ENCODE results near the gene CHEK2. TPM values are rescaled to one million over a fixed set of nuclear protein-coding genes. Genes with fewer than 3 reads are reported as not detected.
"Not testable (repeated sequence)": the region's sequence is repeated elsewhere in the genome, so short reads cannot be mapped to it uniquely, and the experiment has no call there.

CHEK2 gene
- total RNA-seq, 1 donor from 2014 or later = 6.3 TPM

GRCh38 chr22:28669387-28669786 lies 72.2 kb downstream of the CHEK2 start:
- H3K4me3 ChIP-seq (ENCODE audit: low read depth, low read length) = no peak overlapping the region
- no peaks in the 10 kb centered on the region for H3K36me3 ChIP-seq (ENCODE audit: control insufficient read depth, insufficient read depth, low read length)
- DNase-seq (ENCODE audit: low read depth) (no peak), FAIRE-seq (no peak)
- H3K27me3 ChIP-seq (ENCODE audit: control insufficient read depth, insufficient read depth, low read length) = no peaks in the 10 kb centered on the region
- no peak for TF ChIP-seq CTCF (IDR thresholded peaks at IDR 0.05; ENCODE audit: insufficient read depth, low read length, severe bottlenecking)

GRCh38 chr22:28663569-28663942 lies 78.1 kb downstream of the CHEK2 start:
- not testable (repeated sequence) for H3K27me3 ChIP-seq (ENCODE audit: control insufficient read depth, insufficient read depth, low read length); FAIRE-seq

GRCh38 chr22:28658448-28658847 lies 83.2 kb downstream of the CHEK2 start:
- no peaks in the 10 kb centered on the region for H3K36me3 ChIP-seq (ENCODE audit: control insufficient read depth, insufficient read depth, low read length)
- no peaks in the 10 kb centered on the region for H3K27me3 ChIP-seq (ENCODE audit: control insufficient read depth, insufficient read depth, low read length)
- no peak overlapping the region for H3K4me3 ChIP-seq (ENCODE audit: low read depth, low read length)
- no peak for DNase-seq (ENCODE audit: low read depth)
- no peak for TF ChIP-seq CTCF (IDR thresholded peaks at IDR 0.05; ENCODE audit: insufficient read depth, low read length, severe bottlenecking)
- FAIRE-seq = no peak

More at GRCh38 chr22:28663569-28663942, 78.1 kb downstream of the CHEK2 start:
- H3K36me3 ChIP-seq (ENCODE audit: control insufficient read depth, insufficient read depth, low read length); DNase-seq (ENCODE audit: low read depth); H3K4me3 ChIP-seq (ENCODE audit: low read depth, low read length): not testable (repeated sequence)

- no peak for FAIRE-seq
- H3K36me3 ChIP-seq (ENCODE audit: control insufficient read depth, insufficient read depth, low read length) = no peaks in the 10 kb centered on the region
- no peaks in the 10 kb centered on the region for H3K27me3 ChIP-seq (ENCODE audit: control insufficient read depth, insufficient read depth, low read length)
- H3K4me3 ChIP-seq (ENCODE audit: low read depth, low read length) = no peak overlapping the region
- TF ChIP-seq CTCF (IDR thresholded peaks at IDR 0.05; ENCODE audit: insufficient read depth, low read length, severe bottlenecking) = no peak
- DNase-seq (ENCODE audit: low read depth) = no peak
Observed at GRCh38 chr22:28656181-28656580, 85.4 kb downstream of the CHEK2 start.

- no peak for FAIRE-seq
- Histone ChIP-seq H3K36me3 (ENCODE audit: control insufficient read depth, insufficient read depth, low read length) (no peaks in the 10 kb centered on the region), H3K27me3 (ENCODE audit: control insufficient read depth, insufficient read depth, low read length) (no peaks in the 10 kb centered on the region), H3K4me3 (ENCODE audit: low read depth, low read length) (no peak overlapping the region)
- DNase-seq (ENCODE audit: low read depth) = no peak
- no peak for TF ChIP-seq CTCF (IDR thresholded peaks at IDR 0.05; ENCODE audit: insufficient read depth, low read length, severe bottlenecking)
Observed at GRCh38 chr22:28650463-28650862, 91.2 kb downstream of the CHEK2 start.

- FAIRE-seq (no peak), DNase-seq (ENCODE audit: low read depth) (no peak)
- no peaks in the 10 kb centered on the region for H3K27me3 ChIP-seq (ENCODE audit: control insufficient read depth, insufficient read depth, low read length)
- no peak overlapping the region for H3K4me3 ChIP-seq (ENCODE audit: low read depth, low read length)
- no peak for TF ChIP-seq CTCF (IDR thresholded peaks at IDR 0.05; ENCODE audit: insufficient read depth, low read length, severe bottlenecking)
- no peaks in the 10 kb centered on the region for H3K36me3 ChIP-seq (ENCODE audit: control insufficient read depth, insufficient read depth, low read length)
Observed at GRCh38 chr22:28648792-28649191, 92.8 kb downstream of the CHEK2 start.

Measured in bronchial epithelial cell (primary cell).